ENCODE measurements around the gene ARHGAP18.

ARHGAP18 gene

GRCh38 chr6:129542705-129543104 lies 167.3 kb downstream of the ARHGAP18 start:
- no peaks in the 10 kb centered on the region for H3K9me3 ChIP-seq (ENCODE audit: control insufficient read depth in 1 of 2, low read length in 2 of 2)
- H3K27ac ChIP-seq (ENCODE audit: low read length): no peak overlapping the region
- no peaks in the 10 kb centered on the region for H3K4me1 ChIP-seq (ENCODE audit: control insufficient read depth in 1 of 2, insufficient read depth in 2 of 2, low read length in 2 of 2)
- no peak overlapping the region for H3K4me3 ChIP-seq (ENCODE audit: low read depth in 1 of 2, low read length in 2 of 2)
- H3K36me3 ChIP-seq (ENCODE audit: control insufficient read depth in 1 of 2, insufficient read depth in 2 of 2, low read length in 2 of 2): no peaks in the 10 kb centered on the region
- H3K27me3 ChIP-seq (ENCODE audit: low read depth, low read length): no peaks in the 10 kb centered on the region

- H3K9me3 ChIP-seq (ENCODE audit: control insufficient read depth in 1 of 2, low read length in 2 of 2): no peaks in the 10 kb centered on the region
- H3K36me3 ChIP-seq (ENCODE audit: control insufficient read depth in 1 of 2, insufficient read depth in 2 of 2, low read length in 2 of 2): no peaks in the 10 kb centered on the region
- H3K27me3 ChIP-seq (ENCODE audit: low read depth, low read length): no peaks in the 10 kb centered on the region
- no peak overlapping the region for H3K4me3 ChIP-seq (ENCODE audit: low read depth in 1 of 2, low read length in 2 of 2)
- H3K4me1 ChIP-seq (ENCODE audit: control insufficient read depth in 1 of 2, insufficient read depth in 2 of 2, low read length in 2 of 2): no peaks in the 10 kb centered on the region
- H3K27ac ChIP-seq (ENCODE audit: low read length): no peak overlapping the region
These were observed 170.9 kb downstream of the ARHGAP18 start for GRCh38 chr6:129539032-129539431.

GRCh38 chr6:129536271-129536670 lies 173.7 kb downstream of the ARHGAP18 start:
- Histone ChIP-seq H3K27me3 (ENCODE audit: low read depth, low read length) (no peaks in the 10 kb centered on the region), H3K4me3 (ENCODE audit: low read depth in 1 of 2, low read length in 2 of 2) (no peak overlapping the region), H3K36me3 (ENCODE audit: control insufficient read depth in 1 of 2, insufficient read depth in 2 of 2, low read length in 2 of 2) (no peaks in the 10 kb centered on the region), H3K4me1 (ENCODE audit: control insufficient read depth in 1 of 2, insufficient read depth in 2 of 2, low read length in 2 of 2) (no peaks in the 10 kb centered on the region), H3K27ac (ENCODE audit: low read length) (no peak overlapping the region), H3K9me3 (ENCODE audit: control insufficient read depth in 1 of 2, low read length in 2 of 2) (no peaks in the 10 kb centered on the region)

DNA sequence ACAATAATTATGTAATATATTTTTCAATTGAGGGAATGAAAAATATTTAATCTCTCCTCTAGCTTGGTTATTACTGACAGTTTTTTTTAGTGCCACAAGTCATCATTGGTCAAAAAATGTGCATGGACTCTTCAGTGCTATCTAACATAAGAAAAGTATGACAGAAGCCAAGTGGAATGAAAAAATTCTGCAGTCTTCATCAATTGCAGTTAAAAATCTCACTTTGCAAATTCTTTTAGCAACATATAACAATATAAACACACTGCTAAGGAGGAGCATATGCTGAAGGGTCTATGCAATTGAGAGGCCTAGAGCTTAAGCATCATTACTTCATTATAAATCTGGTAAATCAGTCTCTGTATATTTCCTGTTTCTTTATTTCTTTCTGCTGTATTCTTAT lies 175.1 kb downstream of the ARHGAP18 start:
- Histone ChIP-seq H3K4me3 (ENCODE audit: low read depth in 1 of 2, low read length in 2 of 2) (no peak overlapping the region), H3K27me3 (ENCODE audit: low read depth, low read length) (no peaks in the 10 kb centered on the region), H3K4me1 (ENCODE audit: control insufficient read depth in 1 of 2, insufficient read depth in 2 of 2, low read length in 2 of 2) (no peaks in the 10 kb centered on the region), H3K9me3 (ENCODE audit: control insufficient read depth in 1 of 2, low read length in 2 of 2) (no peaks in the 10 kb centered on the region), H3K27ac (ENCODE audit: low read length) (no peak overlapping the region), H3K36me3 (ENCODE audit: control insufficient read depth in 1 of 2, insufficient read depth in 2 of 2, low read length in 2 of 2) (no peaks in the 10 kb centered on the region)

Data from muscle layer of duodenum (tissue), 2 donors.